ENCODE measurements around the gene TTYH3. TPM values are rescaled to one million over a fixed set of nuclear protein-coding genes. Genes with fewer than 3 reads are reported as not detected.

The TTYH3 gene
- total RNA-seq (4.4 TPM), polyA plus RNA-seq (20.4 TPM)
- long read RNA-seq, donor 1, result 0 reads
- long read RNA-seq, donor 2, result 0 reads
- long read RNA-seq, donor 3, full-length matches to known transcripts, result 10 of 10 reads
- long read RNA-seq, donor 3, partial matches to known transcripts, result 0 of 10 reads
- long read RNA-seq, donor 3, other reads (novel, unspliced or antisense), result 0 of 10 reads
- long read RNA-seq, donor 4, full-length matches to known transcripts, result 6 of 13 reads
- long read RNA-seq, donor 4, partial matches to known transcripts, result 7 of 13 reads
- long read RNA-seq, donor 4, other reads (novel, unspliced or antisense), result 0 of 13 reads
- long read RNA-seq, donor 5, full-length matches to known transcripts, result 10 of 27 reads
- long read RNA-seq, donor 5, partial matches to known transcripts, result 17 of 27 reads
- long read RNA-seq, donor 5, other reads (novel, unspliced or antisense), result 0 of 27 reads
- long read RNA-seq, donor 6, full-length matches to known transcripts, result 7 of 7 reads
- long read RNA-seq, donor 6, partial matches to known transcripts, result 0 of 7 reads
- long read RNA-seq, donor 6, other reads (novel, unspliced or antisense), result 0 of 7 reads
- long read RNA-seq, donor 7, full-length matches to known transcripts, result 7 of 7 reads
- long read RNA-seq, donor 7, partial matches to known transcripts, result 0 of 7 reads
- long read RNA-seq, donor 7, other reads (novel, unspliced or antisense), result 0 of 7 reads
- long read RNA-seq, donor 8, full-length matches to known transcripts, result 2 of 2 reads
- long read RNA-seq, donor 8, partial matches to known transcripts, result 0 of 2 reads
- long read RNA-seq, donor 8, other reads (novel, unspliced or antisense), result 0 of 2 reads
- long read RNA-seq, donor 9, full-length matches to known transcripts, result 4 of 4 reads
- long read RNA-seq, donor 9, partial matches to known transcripts, result 0 of 4 reads
- long read RNA-seq, donor 9, other reads (novel, unspliced or antisense), result 0 of 4 reads
- long read RNA-seq, donor 10, full-length matches to known transcripts, result 6 of 27 reads
- long read RNA-seq, donor 10, partial matches to known transcripts, result 21 of 27 reads
- long read RNA-seq, donor 10, other reads (novel, unspliced or antisense), result 0 of 27 reads

- Histone ChIP-seq H3K36me3 (ENCODE audit: control insufficient read depth in 2 of 2, insufficient read depth in 2 of 2, low read length in 1 of 2) (peaks cover 3 to 4% of the 10 kb centered on the region in 2 donors), H3K4me1 (ENCODE audit: control insufficient read depth in 2 of 2, insufficient read depth in 2 of 2, low read length in 2 of 2) (peaks cover 15 to 37% of the 10 kb centered on the region in 2 donors), H3K4me3 (ENCODE audit: low read length in 2 of 2) (peak within 1 kb of the TSS; percentile 85 to 86), H3K27me3 (ENCODE audit: control insufficient read depth in 2 of 2, insufficient read depth in 1 of 2, low read length in 1 of 2) (peaks cover 0 to 7% of the 10 kb centered on the region in 2 donors), H3K27ac (ENCODE audit: low read depth in 1 of 2, low read length in 1 of 2) (peak within 1 kb of the TSS; percentile 73 to 79), H3K9me3 (ENCODE audit: control insufficient read depth in 2 of 2, insufficient read depth in 1 of 2, low read length in 1 of 2) (no peaks in the 10 kb centered on the region)
- under 1% methylated on average over 62 of the region's 62 CpGs for WGBS
- peak in 1 of 9 donors; percentile 40 for DNase-seq (ENCODE audit: low read depth in 6 of 9, low spot score in 9 of 9)
Observed at GRCh38 chr7:2631946-2632732, at the start of gene TTYH3. Gene TTYH3, plus strand, starts transcription at chr7:2631986. Its CDS starts 170 bp downstream, at chr7:2632156.

- H3K36me3 ChIP-seq (ENCODE audit: control insufficient read depth in 2 of 2, insufficient read depth in 2 of 2, low read length in 1 of 2), result peaks cover 6 to 9% of the 10 kb centered on the region in 2 donors
- whole genome bisulfite sequencing, result 96% methylated on average over 24 of the region's 24 CpGs
- H3K27me3 ChIP-seq (ENCODE audit: control insufficient read depth in 2 of 2, insufficient read depth in 1 of 2, low read length in 1 of 2), result no peaks in the 10 kb centered on the region
- no peak for DNase-seq (ENCODE audit: low read depth in 6 of 9, low spot score in 9 of 9)
- no peaks in the 10 kb centered on the region for H3K9me3 ChIP-seq (ENCODE audit: control insufficient read depth in 2 of 2, insufficient read depth in 1 of 2, low read length in 1 of 2)
- no peak overlapping the region for H3K4me3 ChIP-seq (ENCODE audit: low read length in 2 of 2)
- H3K27ac ChIP-seq (ENCODE audit: low read depth in 1 of 2, low read length in 1 of 2), result no peak overlapping the region
- no peaks in the 10 kb centered on the region for H3K4me1 ChIP-seq (ENCODE audit: control insufficient read depth in 2 of 2, insufficient read depth in 2 of 2, low read length in 2 of 2)
Observed at GRCh38 chr7:2582006-2582735, 49.6 kb upstream of the TTYH3 start.

GRCh38 chr7:2583798-2584580, 47.8 kb upstream of the TTYH3 start:
- H3K4me3 ChIP-seq (ENCODE audit: low read length in 2 of 2), result no peak overlapping the region
- no peaks in the 10 kb centered on the region for H3K27me3 ChIP-seq (ENCODE audit: control insufficient read depth in 2 of 2, insufficient read depth in 1 of 2, low read length in 1 of 2)
- H3K4me1 ChIP-seq (ENCODE audit: control insufficient read depth in 2 of 2, insufficient read depth in 2 of 2, low read length in 2 of 2), result no peaks in the 10 kb centered on the region
- H3K36me3 ChIP-seq (ENCODE audit: control insufficient read depth in 2 of 2, insufficient read depth in 2 of 2, low read length in 1 of 2), result peaks cover 3 to 8% of the 10 kb centered on the region in 2 donors
- H3K9me3 ChIP-seq (ENCODE audit: control insufficient read depth in 2 of 2, insufficient read depth in 1 of 2, low read length in 1 of 2), result no peaks in the 10 kb centered on the region
- DNase-seq (ENCODE audit: low read depth in 6 of 9, low spot score in 9 of 9), result no peak
- no peak overlapping the region for H3K27ac ChIP-seq (ENCODE audit: low read depth in 1 of 2, low read length in 1 of 2)
- WGBS, result 96% methylated on average over 45 of the region's 54 CpGs

- Histone ChIP-seq H3K27ac (ENCODE audit: low read depth in 1 of 2, low read length in 1 of 2) (no peak overlapping the region), H3K36me3 (ENCODE audit: control insufficient read depth in 2 of 2, insufficient read depth in 2 of 2, low read length in 1 of 2) (peaks cover 3 to 8% of the 10 kb centered on the region in 2 donors), H3K27me3 (ENCODE audit: control insufficient read depth in 2 of 2, insufficient read depth in 1 of 2, low read length in 1 of 2) (no peaks in the 10 kb centered on the region), H3K9me3 (ENCODE audit: control insufficient read depth in 2 of 2, insufficient read depth in 1 of 2, low read length in 1 of 2) (no peaks in the 10 kb centered on the region), H3K4me1 (ENCODE audit: control insufficient read depth in 2 of 2, insufficient read depth in 2 of 2, low read length in 2 of 2) (no peaks in the 10 kb centered on the region), H3K4me3 (ENCODE audit: low read length in 2 of 2) (no peak overlapping the region)
- 91% methylated on average over 19 of the region's 19 CpGs for WGBS
- no peak for DNase-seq (ENCODE audit: low read depth in 6 of 9, low spot score in 9 of 9)
Observed at GRCh38 chr7:2585446-2585845, 46.3 kb upstream of the TTYH3 start.

- Histone ChIP-seq H3K4me1 (ENCODE audit: control insufficient read depth in 2 of 2, insufficient read depth in 2 of 2, low read length in 2 of 2) (no peaks in the 10 kb centered on the region), H3K27me3 (ENCODE audit: control insufficient read depth in 2 of 2, insufficient read depth in 1 of 2, low read length in 1 of 2) (no peaks in the 10 kb centered on the region), H3K27ac (ENCODE audit: low read depth in 1 of 2, low read length in 1 of 2) (no peak overlapping the region), H3K9me3 (ENCODE audit: control insufficient read depth in 2 of 2, insufficient read depth in 1 of 2, low read length in 1 of 2) (no peaks in the 10 kb centered on the region), H3K36me3 (ENCODE audit: control insufficient read depth in 2 of 2, insufficient read depth in 2 of 2, low read length in 1 of 2) (peaks cover 3 to 8% of the 10 kb centered on the region in 2 donors), H3K4me3 (ENCODE audit: low read length in 2 of 2) (no peak overlapping the region)
- WGBS, result 94% methylated on average over 24 of the region's 24 CpGs
- no peak for DNase-seq (ENCODE audit: low read depth in 6 of 9, low spot score in 9 of 9)
Observed at GRCh38 chr7:2586326-2587020, 45.3 kb upstream of the TTYH3 start.

- no peak for DNase-seq (ENCODE audit: low read depth in 6 of 9, low spot score in 9 of 9)
- Histone ChIP-seq H3K4me3 (ENCODE audit: low read length in 2 of 2) (no peak overlapping the region), H3K27me3 (ENCODE audit: control insufficient read depth in 2 of 2, insufficient read depth in 1 of 2, low read length in 1 of 2) (no peaks in the 10 kb centered on the region), H3K4me1 (ENCODE audit: control insufficient read depth in 2 of 2, insufficient read depth in 2 of 2, low read length in 2 of 2) (no peaks in the 10 kb centered on the region), H3K9me3 (ENCODE audit: control insufficient read depth in 2 of 2, insufficient read depth in 1 of 2, low read length in 1 of 2) (no peaks in the 10 kb centered on the region), H3K27ac (ENCODE audit: low read depth in 1 of 2, low read length in 1 of 2) (no peak overlapping the region), H3K36me3 (ENCODE audit: control insufficient read depth in 2 of 2, insufficient read depth in 2 of 2, low read length in 1 of 2) (peaks cover 3 to 8% of the 10 kb centered on the region in 2 donors)
- 96% methylated on average over 9 of the region's 9 CpGs for WGBS
Observed at GRCh38 chr7:2587134-2587533, 44.7 kb upstream of the TTYH3 start.

GRCh38 chr7:2587778-2588177, 44.0 kb upstream of the TTYH3 start:
- H3K4me1 ChIP-seq (ENCODE audit: control insufficient read depth in 2 of 2, insufficient read depth in 2 of 2, low read length in 2 of 2), result no peaks in the 10 kb centered on the region
- H3K27ac ChIP-seq (ENCODE audit: low read depth in 1 of 2, low read length in 1 of 2), result no peak overlapping the region
- no peaks in the 10 kb centered on the region for H3K27me3 ChIP-seq (ENCODE audit: control insufficient read depth in 2 of 2, insufficient read depth in 1 of 2, low read length in 1 of 2)
- H3K36me3 ChIP-seq (ENCODE audit: control insufficient read depth in 2 of 2, insufficient read depth in 2 of 2, low read length in 1 of 2), result peaks cover 3 to 8% of the 10 kb centered on the region in 2 donors
- WGBS, result 98% methylated on average over 21 of the region's 21 CpGs
- DNase-seq (ENCODE audit: low read depth in 6 of 9, low spot score in 9 of 9), result no peak
- no peak overlapping the region for H3K4me3 ChIP-seq (ENCODE audit: low read length in 2 of 2)
- H3K9me3 ChIP-seq (ENCODE audit: control insufficient read depth in 2 of 2, insufficient read depth in 1 of 2, low read length in 1 of 2), result no peaks in the 10 kb centered on the region

Data from thymus (tissue), 14 donors.